Measurements from ENCODE around the gene PMPCA. TPM values are rescaled to one million over a fixed set of nuclear protein-coding genes. Genes with fewer than 3 reads are reported as not detected.
A peak's percentile ranks its signal among the peaks of the same experiment; 100 is the strongest.

The PMPCA gene
- polyA plus RNA-seq, 1 of the 3 experiments (the other 2 are of a cell fraction): 125 TPM

DNA sequence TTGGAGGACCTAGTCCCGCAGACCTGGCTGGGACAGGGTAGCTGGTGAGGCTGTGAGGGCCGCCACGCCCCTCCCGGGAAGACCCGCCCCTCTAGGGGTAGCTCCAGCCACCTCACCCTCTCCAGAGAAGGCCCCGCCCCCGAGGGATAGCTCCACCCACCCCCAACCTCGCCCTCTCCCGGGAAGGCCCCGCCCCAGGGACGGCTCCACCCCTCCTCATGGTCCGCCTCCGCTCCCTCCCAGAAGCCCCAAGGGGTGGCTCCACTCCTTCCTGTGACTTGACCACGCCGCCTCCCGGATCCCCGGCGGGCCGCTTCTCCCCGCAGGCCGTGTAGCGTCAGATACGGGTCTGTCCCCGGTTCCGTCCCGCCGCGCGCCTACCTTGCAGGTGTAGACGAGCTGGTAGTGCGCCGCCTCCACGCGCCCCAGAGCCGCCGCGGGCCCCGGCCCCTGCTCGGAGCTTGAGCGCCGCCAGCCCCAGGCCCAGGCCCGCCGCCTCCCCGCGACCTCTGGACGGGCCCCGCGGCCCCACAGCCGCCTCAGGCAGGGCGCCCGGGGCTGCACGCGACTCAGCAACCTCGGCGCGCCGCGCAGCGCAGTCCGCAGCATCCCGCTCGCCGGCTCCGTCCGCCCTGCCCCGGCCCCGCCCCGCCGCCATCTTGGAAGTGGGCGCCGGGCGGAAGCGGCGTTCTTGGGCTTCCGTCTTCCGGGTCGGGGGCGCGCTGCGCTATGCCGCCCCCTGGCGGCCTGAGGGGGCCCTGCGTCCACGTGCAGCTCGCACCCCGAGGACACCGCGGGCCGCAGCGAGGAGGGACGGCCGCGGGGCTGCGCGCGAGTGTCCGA, 47.1 kb upstream of the PMPCA start, which contains the start of gene DNLZ (continued):
- TF ChIP-seq, protein P1, sequence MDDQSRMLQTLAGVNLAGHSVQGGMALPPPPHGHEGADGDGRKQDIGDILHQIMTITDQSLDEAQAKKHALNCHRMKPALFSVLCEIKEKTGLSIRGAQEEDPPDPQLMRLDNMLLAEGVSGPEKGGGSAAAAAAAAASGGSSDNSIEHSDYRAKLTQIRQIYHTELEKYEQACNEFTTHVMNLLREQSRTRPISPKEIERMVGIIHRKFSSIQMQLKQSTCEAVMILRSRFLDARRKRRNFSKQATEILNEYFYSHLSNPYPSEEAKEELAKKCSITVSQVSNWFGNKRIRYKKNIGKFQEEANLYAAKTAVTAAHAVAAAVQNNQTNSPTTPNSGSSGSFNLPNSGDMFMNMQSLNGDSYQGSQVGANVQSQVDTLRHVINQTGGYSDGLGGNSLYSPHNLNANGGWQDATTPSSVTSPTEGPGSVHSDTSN (IDR thresholded peaks at IDR 0.05): 0 out of 2 replicates have a peak, but pooled peaks have one; percentile 31
- TF ChIP-seq, protein P2, sequence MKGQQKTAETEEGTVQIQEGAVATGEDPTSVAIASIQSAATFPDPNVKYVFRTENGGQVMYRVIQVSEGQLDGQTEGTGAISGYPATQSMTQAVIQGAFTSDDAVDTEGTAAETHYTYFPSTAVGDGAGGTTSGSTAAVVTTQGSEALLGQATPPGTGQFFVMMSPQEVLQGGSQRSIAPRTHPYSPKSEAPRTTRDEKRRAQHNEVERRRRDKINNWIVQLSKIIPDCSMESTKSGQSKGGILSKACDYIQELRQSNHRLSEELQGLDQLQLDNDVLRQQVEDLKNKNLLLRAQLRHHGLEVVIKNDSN (IDR thresholded peaks at IDR 0.05; ENCODE audit: borderline replicate concordance, low read depth): 0 out of 2 replicates have a peak, but pooled peaks have one; percentile 30
- TF ChIP-seq, protein P3, sequence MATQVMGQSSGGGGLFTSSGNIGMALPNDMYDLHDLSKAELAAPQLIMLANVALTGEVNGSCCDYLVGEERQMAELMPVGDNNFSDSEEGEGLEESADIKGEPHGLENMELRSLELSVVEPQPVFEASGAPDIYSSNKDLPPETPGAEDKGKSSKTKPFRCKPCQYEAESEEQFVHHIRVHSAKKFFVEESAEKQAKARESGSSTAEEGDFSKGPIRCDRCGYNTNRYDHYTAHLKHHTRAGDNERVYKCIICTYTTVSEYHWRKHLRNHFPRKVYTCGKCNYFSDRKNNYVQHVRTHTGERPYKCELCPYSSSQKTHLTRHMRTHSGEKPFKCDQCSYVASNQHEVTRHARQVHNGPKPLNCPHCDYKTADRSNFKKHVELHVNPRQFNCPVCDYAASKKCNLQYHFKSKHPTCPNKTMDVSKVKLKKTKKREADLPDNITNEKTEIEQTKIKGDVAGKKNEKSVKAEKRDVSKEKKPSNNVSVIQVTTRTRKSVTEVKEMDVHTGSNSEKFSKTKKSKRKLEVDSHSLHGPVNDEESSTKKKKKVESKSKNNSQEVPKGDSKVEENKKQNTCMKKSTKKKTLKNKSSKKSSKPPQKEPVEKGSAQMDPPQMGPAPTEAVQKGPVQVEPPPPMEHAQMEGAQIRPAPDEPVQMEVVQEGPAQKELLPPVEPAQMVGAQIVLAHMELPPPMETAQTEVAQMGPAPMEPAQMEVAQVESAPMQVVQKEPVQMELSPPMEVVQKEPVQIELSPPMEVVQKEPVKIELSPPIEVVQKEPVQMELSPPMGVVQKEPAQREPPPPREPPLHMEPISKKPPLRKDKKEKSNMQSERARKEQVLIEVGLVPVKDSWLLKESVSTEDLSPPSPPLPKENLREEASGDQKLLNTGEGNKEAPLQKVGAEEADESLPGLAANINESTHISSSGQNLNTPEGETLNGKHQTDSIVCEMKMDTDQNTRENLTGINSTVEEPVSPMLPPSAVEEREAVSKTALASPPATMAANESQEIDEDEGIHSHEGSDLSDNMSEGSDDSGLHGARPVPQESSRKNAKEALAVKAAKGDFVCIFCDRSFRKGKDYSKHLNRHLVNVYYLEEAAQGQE (IDR thresholded peaks at IDR 0.05; ENCODE audit: low read depth, low read length): peak; percentile 54; the same call in 1 of the 2 replicates

DNA sequence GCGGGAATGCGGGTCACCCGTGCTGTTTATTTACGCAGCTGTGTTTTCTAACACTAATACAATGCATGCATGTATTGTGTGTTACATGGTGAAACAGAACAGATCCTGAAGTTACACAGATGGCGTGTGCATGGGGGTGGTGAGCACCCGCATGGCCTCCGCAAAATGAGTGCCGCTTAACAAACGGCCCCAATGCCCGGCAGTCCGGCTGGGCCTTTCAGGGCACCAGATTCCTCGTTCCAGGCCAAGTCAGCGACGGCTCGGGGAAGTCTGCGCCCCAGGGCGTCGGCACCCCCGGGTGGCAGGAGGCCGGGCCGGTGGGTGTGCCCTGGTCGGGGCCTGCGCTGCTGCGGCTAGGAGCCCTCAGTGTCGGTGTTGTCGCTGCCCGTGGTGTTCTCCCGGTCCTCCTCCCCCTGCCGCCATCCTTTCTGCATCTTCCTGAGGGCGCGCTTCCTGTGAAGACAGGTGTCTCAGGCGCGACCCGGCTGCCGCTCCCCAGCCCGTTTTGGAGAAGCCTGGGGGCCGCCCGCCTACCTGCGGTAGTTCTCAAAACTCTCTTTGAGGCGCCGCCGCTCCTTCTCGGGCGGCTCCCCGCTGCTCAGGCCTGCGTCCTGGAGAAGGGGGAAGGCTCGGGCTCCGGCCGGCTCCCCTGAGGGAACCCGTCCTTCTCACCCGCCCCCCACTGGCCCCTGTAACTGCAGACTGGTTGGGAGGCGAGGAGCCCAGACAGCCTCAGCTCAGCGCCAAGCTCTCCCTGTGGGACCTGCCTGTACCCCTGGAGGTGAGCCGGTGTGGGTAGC, 46.3 kb upstream of the PMPCA start:
- Histone ChIP-seq H3K9ac (no peak overlapping the region), H3F3A (replicated peaks; ENCODE audit: insufficient read depth) (no peaks in the 10 kb centered on the region), H3K9me3 (no peaks in the 10 kb centered on the region), H3K4me2 (peak overlapping the region; percentile 55; the same call in 1 of the 2 replicates), H3K4me1 (ENCODE audit: control insufficient read depth in 1 of 2, insufficient read depth in 2 of 2, low read depth in 1 of 2, low read length in 1 of 2) (peaks cover 0 to 61% of the 10 kb centered on the region in 2 experiments; a peak in 1 of 4 replicates), H4K20me1 (ENCODE audit: insufficient read depth) (0 out of 2 replicates have a peak, but pooled peaks cover 3% of the 10 kb centered on the region), H3K79me2 (ENCODE audit: insufficient read depth) (no peaks in the 10 kb centered on the region), H3K36me3 (replicated peaks in 1 of 2; ENCODE audit: control insufficient read depth in 1 of 2, insufficient read depth in 2 of 2, low read length in 1 of 2) (no peaks in the 10 kb centered on the region), H3K9me2 (no peaks in the 10 kb centered on the region), H2AFZ (ENCODE audit: low read depth) (no peak overlapping the region), H3K27ac (ENCODE audit: low read depth in 2 of 2, low read length in 1 of 2) (peak overlapping the region in 1 of 2 experiments; percentile 77; a peak in 2 of 4 replicates), H3K27me3 (ENCODE audit: insufficient read depth) (no peaks in the 10 kb centered on the region), H3K4me3 (ENCODE audit: low read depth in 2 of 2, low read length in 1 of 2) (peak overlapping the region; percentile 79 to 96; a peak in 3 of 4 replicates)
- TF ChIP-seq, protein P1 (IDR thresholded peaks at IDR 0.05): no peak
- 75% methylated on average over 31 of the region's 54 CpGs for WGBS (ENCODE audit: low lambda C conversion rate)
- POLR2A ChIA-PET: interaction anchor here (0.7 to 3.8 kb wide), 7 partner anchors 9 to 52 kb away, joined by 4 to 36 read pairs (median 8); partner anchors contain the start of genes CARD9, ENTR1 and PMPCA
- no peak for DNase-seq
- CTCF ChIA-PET: interaction anchor here (0.6 to 6.8 kb wide), 21 partner anchors 9 to 268 kb away, joined by 3 to 65 read pairs (median 11); partner anchors contain the start of genes CARD9, ENTR1, GPSM1 and PMPCA

All from SK-N-SH (cell line).